Ammon's horn (tissue), 1 donor: ENCODE measurements around the gene FOXI3.

ENCODE experiments used
- DNase-seq: peaks from one replicate; pipeline ENCODE4 v3.0.0-alpha.2; 2016; ENCODE audit warnings: low spot score

FOXI3 gene

GRCh38 chr2:88452565-88452905, at the start of gene FOXI3:
Gene FOXI3, minus strand, starts transcription at chr2:88452693. Its CDS starts 158 bp downstream, at chr2:88452535.
- no peak for DNase-seq

DNA sequence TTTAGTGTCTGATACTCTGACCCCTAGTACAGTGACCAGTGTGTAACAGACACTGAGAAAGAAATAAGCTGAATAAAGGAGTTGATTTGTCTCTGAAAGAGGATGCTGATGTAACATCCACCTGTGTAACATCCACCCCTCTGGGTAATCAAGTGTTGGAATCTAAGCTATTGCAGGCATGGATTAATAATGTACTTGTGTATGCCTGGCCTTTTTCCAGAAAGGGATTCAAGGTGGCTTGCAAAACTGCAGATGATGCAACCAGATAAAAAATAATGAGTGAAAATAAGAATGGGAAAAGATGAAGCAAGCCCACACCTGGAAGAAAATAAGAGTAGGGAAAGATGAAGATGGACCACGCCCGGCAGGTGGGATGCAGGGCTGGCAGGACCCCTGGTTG, 48.2 kb upstream of the FOXI3 start:
- DNase-seq, result no peak

- no peak for DNase-seq
Observed at GRCh38 chr2:88499204-88499603, 46.7 kb upstream of the FOXI3 start.

DNA sequence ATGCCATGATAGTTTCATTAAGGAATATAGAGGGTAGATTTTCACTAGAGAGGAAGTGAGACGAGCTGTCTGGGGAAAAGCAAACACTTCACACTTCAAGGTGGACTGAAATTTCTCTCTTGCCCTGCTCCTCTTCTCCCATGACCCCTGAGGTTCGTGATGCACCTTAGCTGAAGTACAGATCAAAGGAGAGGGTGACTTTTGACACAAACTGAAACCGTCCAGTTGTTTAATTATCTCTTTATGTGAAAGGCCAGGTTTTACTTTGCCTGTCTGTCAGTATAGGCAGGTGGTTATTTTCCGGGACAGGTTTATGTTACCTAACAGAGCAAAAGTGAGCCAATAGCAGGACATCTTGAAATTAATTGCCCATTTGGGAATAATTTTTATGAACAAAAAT, 41.0 kb upstream of the FOXI3 start:
- DNase-seq, result no peak

DNA sequence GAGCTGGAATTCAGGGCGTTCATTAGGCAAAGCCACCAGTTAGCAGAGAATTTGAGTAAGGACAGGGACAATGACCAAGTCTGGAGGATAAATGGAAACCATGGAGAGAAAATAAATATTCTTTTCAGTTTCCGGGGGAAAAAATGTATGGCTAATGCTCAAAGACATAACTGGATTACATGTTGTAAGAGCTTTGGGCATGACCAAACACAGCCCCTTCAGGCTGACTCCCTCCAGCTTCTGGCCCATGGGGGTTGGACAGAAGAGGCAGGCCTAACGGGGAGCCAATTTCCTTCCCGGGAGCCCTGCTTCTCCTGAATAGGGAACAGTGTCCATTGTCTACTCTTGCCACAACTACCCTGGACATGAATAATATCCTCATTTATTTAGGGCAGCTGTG, 39.5 kb upstream of the FOXI3 start:
- no peak for DNase-seq

DNA sequence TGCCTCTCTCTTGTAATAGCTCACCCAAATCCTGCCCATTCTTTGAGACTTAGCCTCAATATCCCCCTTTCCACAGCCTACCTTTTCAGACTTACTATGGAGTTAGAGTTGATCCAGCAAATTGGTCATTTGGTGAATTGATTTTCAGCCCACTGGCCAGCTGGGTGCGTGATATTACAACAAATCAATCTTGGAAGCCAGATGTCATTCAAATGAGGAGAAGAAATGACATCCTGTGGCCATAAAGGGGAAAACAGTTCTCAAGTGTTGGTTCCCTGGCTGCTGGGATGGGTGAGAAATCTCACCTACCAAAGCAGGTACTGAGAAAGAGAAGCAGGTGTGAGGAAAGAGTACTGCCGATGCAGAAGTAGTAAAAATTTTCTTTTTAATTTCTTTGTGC, 36.7 kb upstream of the FOXI3 start:
- DNase-seq, result no peak

GRCh38 chr2:88483200-88483599, 30.7 kb upstream of the FOXI3 start:
- DNase-seq, result no peak

- no peak for DNase-seq
Observed at GRCh38 chr2:88481691-88482336, 29.3 kb upstream of the FOXI3 start.

GRCh38 chr2:88472811-88473210, 20.3 kb upstream of the FOXI3 start:
- DNase-seq, result no peak

DNA sequence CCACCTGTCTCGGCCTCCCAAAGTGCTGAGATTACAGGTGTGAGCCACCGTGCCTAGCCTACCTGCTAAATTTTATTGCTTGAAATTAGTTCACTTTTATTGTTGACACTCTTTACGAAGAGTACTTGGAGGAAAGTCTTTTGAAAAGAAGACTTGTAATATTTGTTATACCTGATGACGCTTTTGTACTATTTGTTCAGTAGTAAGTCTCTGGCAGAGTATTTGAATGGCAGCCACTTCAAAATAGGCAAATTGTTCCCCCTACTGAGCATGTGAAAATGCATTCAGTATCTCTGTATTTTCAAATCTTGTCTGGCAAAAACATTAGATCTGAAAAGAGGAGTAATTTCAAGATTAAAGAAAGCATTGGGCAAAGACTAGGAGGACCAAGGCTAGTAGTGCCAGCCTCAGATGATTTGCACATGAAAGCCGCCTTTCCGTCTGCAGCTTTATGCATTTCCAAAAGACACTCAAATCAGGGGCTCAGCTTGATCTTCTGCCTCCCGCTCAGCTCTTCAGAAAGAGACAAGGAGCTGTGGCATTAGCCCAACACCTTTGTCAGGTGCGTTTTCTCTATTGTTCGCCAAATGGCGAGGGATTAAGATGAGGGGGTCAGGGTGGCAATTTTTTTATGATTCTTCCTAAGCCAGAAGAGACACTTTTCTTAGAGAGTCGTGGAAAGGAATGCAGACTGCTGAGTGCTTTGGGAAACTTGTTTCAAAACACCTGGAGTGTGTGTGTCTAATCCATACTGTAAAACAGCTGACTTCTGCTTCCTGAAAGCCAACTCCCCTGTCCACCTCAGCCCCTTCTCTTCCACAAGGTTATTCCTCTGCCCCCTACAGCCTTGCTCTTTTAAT, 18.8 kb upstream of the FOXI3 start:
- DNase-seq, result no peak

DNA sequence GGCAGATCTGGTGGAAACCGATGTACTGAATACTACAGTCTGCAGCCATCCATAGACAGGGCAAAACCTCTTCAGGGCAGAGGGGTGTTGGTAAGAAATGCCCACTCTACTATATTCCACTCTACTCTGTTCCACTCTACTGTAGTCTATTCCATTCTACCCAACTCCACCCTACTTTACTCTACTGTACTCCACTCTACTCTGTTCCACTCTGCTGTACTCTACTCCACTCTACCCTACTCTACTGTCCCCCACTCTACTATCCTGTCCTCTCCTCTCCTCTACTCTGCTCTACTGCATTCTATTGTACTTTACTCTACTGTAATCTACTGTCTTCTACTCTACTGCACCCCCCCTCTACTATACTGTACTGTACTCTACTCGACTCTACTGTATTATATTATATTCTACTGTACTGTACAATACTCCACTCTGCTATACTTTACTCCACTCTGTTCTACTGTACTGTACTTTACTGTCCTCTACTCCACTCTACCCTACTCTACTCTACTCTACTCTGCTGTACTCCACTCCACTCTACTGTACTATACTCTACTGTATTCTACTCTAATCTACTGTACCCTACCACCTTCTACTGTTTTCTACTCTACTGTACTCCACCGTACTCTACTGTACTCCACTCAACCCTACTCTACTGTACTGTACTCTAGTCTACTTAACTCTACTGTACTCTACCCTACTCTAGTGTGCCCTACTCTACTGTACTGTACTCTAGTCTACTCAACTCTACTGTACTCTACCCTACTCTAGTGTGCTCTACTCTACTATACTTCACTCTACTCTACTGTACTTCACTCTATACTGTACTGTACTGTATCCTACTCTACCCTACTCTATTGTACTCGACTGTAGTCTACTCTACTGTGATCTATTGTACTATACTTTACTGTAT, 17.0 kb upstream of the FOXI3 start:
- no peak for DNase-seq

GRCh38 chr2:88464153-88464552, 11.7 kb upstream of the FOXI3 start:
- DNase-seq, result no peak

- no peak for DNase-seq
Observed at GRCh38 chr2:88458633-88459032, 6.1 kb upstream of the FOXI3 start.

GRCh38 chr2:88452980-88453582, 588 bp upstream of the FOXI3 start:
- DNase-seq, result no peak

DNA sequence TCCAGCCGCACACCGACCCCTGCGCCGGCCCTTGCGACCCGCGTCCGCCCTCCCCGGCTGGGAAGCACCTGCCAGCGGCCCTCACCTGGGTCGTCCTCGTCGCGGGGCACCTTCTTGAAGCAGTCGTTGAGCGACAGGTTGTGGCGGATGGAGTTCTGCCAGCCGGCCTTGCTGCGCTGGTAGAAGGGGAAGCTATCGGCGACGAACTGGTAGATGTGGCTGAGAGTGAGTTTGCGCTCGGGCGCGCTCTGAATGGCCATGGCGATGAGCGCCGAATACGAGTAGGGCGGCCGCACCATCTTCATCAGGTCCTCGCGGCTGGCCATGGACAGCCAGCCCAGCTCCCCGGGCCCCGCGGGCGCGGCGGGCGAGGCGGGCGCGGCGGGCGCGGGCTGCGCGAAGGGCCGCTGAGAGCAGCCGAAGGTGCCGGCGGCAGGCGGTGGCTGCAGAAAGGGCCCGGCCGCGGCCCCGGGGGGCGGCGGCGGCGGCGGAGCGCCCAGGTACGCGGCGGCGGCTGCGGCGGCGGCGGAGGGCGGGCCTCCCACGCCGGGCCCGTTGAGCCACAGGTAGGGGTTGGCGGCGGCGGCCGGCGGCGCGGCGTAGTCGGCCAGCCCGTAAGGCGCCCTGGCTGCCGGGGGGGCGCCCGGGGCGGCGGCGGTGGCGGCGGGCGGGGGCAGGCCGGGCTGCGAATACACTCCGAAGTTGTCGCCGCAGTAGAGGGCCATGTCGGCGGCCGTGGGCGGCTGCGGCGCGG, 505 bp downstream of the FOXI3 start:
- no peak for DNase-seq

DNA sequence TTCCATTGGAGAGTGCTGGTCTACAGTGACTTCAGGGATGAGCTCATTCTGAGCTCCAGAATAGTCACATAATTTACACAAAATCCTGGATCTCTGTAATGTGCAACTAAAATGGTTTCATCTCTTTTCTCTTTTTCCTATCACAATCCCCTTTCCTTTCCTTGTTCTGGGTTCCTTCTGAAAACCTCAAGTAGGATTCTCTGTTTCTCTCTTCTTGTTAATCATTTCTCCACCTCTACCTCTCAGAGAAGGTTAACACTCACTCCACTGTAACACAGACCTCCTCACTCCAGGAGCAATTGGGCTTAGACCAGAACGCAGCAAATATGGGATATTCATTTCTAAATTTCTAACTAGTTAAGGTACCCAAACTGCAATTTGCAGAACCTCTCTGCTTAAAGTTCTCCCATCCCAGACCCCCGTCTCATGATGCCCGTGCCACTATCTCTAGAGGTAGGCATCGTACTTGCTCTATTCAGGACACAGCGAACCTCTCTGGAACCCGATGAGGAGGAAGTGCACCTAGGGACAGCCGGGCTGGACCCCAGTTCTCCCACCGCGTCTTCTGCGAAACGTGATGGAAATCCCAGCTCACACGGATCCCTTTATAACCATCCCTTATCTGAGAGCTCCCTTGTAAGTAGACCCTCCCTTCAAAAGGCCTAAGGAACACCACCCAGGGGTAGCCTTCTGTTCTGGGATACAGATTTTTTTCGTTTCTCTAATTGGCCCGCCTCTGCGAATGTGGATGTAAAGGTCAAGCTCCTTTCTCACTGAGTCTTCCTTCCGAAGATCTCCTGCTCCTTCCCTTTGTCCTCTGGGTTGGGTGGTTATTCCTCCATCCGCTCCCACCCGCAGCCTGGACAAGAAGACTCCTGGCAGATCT, 1.3 kb downstream of the FOXI3 start:
- DNase-seq, result no peak

DNA sequence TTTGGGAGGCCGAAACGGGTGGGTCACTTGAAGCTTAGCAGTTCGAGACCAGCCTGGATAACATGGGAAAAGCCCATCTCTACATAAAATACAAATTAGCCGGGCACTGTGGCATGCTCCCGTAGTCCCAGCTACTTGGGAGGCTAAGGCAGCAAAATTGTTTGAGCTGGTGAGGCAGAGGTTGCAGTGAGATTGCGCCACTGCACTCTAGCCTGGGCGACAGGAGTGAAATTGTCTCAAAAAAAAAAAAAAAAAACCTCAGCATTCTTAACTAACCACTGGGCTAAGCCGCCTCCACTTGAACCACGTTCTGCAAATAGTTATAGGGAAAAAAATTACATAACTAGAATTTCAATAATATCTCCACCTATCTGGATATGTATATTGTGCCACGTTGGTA, 2.3 kb downstream of the FOXI3 start:
- DNase-seq, result no peak

GRCh38 chr2:88448248-88448647, 4.2 kb downstream of the FOXI3 start:
- DNase-seq, result no peak

GRCh38 chr2:88443353-88443938, 9.0 kb downstream of the FOXI3 start:
- DNase-seq, result no peak

- DNase-seq, result no peak
Observed at GRCh38 chr2:88442473-88442872, 10.0 kb downstream of the FOXI3 start.
